Esophagus mucosa (tissue), 1 donor: ENCODE measurements around the gene PSMC4. TPM values are rescaled to one million over a fixed set of nuclear protein-coding genes. Genes with fewer than 3 reads are reported as not detected.
"Not testable (repeated sequence)": the region's sequence is repeated elsewhere in the genome, so short reads cannot be mapped to it uniquely, and the experiment has no call there.

Source experiments
- ATAC-seq: fragments of 200-7000 bp; cut with Tn5 transposase; one replicate; pipeline ENCODE4 v1.9.1; 2020
- total RNA-seq: library from RNA; stranded (reverse); gene quantifications from one replicate; pipeline ENCODE4 v1.2.4, GENCODE V29; 2023
- donor health status: DM: yes; HTN: yes; CAD: no.

The PSMC4 gene
- total RNA-seq, 1 donor from 2014 or later: 56.7 TPM

DNA sequence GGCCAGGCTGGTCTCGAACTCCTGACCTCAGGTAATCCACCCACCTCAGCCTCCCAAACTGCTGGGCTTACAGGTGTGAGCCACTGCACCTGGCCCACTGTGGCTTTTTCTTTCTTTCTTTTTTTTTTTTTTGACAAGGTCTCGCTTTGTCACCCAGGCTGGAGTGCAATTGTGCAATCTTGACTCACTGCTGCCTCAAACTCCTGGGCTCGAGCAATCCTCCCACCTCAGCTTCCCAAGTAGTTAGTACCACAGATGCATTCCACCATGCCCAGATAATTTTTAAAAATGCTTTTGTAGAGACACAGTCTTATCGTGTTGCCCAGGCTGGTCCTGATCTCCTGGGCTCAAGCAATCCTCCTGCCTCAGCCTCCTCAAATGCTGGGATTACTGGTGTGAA, 24.4 kb upstream of the PSMC4 start:
- no peak for ATAC-seq

DNA sequence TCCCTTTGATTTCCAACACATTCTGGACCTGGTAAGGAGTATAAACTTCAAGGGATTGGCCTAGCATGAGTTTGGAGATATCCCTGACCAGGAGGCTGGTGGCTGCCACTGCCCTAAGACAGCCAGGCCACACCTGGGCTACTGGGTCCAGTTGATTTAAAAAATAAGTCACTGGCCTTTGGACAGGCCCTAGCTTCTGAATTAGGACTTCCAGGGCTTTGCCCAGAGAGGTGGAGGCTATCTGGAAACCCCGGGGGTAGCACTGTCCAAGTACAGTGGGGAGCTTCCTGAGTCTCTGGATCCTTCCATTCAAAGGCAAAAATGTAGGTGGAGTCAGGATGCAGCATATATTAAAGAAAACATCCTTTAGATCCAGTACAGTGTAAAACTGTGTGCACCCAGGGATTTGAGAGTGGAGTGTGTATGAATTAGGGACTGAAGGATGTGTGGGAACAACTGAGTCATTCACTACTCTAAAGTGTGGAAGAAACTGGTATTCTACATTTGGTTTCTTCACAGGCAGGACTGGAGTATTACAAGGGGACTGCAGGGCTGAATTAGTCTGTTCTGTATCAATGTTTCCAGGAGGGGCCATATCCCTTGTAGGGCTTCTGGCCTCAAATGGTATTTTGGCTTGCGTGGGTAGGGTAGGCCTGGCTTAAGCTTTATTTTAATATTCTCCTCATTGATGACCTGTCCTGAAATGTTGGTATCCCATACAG, 21.8 kb upstream of the PSMC4 start:
- ATAC-seq: no peak

DNA sequence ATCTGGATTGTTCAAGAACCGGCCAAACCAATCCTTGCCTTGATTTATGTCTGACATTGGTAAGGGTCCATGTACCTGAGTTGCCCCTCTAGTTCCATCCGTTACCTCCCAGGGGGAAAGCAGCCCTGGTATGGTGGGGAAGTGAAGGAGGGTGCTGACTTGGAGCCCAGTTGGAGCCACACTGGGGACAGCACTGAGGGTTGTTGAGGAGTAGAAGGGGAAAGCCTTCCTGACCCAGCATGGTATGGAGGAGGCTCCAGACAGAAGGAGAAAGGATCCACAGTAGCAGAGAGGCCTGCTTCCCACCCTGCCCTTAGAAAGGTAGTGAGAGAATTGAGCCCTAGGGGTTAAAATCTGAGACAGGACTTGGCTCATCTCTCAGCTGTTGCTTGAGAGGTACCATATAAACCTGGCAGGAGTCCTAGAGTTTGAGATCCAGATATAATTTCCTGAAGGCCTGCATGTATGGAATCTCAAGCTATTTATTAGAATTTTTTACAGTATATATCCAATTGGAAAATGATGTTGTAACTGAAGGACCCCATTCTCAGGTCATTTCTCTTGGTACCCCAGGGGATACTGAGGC, 19.8 kb upstream of the PSMC4 start:
- ATAC-seq: no peak

DNA sequence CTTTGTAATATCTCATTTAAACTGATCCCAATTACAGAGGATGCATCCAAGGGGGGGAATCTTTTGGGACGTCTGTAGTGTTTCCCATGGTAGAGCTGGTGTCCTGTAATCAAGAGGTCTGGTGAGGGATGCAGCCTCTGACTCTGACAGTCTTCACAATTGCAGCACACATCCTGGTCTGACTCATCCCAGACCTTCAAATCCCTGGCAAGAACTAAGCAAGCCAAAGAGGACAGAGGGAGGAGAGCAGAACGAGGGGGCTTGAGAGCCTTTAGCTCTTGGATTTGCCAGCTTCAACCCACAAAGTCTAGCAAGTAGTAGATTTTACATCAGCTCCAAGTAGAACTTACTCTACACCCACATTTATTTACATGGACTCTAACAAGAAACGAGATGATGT, 19.3 kb upstream of the PSMC4 start:
- ATAC-seq: peak; percentile 58

DNA sequence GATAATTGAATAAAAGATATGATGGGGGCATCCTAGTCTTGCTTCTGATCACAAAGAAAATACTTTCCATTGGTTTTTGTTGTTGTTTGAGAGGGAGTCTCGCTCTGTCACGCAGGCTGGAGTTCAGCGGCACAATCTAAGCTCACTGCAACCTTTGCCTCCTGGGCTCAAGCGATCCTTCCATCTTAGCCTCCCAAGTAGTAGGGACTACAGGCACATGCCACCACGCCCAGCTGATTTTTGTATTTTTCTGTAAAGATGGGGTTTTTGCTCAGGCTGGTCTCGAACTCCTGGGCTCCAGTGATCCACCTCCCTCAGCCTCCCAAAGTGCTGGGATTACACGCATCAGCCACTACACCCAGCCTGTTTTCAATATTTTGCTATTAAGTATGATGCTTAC, 17.1 kb upstream of the PSMC4 start:
- no peak for ATAC-seq

DNA sequence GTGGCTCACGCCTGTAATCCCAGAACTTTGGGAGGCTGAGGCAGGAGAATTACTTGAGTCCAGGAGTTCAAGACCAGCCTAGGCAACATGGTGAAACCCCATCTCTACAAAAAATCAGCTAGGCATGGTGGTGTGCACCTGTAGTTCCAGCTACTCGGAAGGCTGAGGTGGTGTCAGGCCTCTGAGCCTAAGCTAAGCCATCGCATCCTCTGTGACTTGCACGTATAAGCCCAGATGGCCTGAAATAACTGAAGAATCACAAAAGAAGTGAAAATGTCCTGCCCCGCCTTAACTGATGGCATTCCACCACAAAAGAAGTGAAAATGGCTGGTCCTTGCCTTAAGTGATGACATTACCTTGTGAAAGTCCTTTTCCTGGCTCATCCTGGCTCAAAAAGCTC, 13.1 kb upstream of the PSMC4 start:
- ATAC-seq: not testable (repeated sequence)

DNA sequence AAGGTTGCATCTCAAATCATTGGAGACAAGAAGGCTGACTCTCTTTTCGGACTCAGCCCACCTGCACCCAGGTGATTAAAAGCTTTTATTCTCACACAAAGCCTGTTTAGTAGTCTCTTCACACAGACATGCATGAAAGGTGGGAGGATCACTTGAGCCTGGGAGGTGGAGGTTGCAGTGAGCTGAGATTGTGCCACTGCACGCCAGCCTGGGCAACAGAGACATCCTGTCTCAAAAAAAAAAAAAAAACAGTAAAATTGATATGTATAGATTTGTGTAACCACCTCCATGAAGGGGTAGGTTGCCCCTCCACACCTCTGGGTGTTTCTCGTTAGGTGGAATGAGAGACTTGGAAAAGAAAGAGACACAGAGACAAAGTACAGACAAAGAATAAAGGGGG, 12.0 kb upstream of the PSMC4 start:
- not testable (repeated sequence) for ATAC-seq

DNA sequence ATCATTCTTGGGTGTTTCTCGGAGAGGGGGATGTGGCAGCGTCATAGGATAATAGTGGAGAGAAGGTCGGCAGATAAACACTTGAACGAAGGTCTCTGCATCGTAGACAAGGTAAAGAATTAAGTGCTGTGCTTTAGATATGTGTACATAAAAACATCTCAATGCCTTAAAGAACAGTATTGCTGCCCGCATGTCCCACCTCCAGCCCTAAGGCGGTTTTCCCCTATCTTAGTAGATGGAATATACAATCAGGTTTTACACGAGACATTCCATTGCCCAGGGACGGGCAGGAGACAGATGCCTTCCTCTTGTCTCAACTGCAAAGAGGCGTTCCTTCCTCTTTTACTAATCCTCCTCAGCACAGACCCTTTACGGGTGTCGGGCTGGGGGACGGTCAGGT, 11.6 kb upstream of the PSMC4 start:
- ATAC-seq: not testable (repeated sequence)

DNA sequence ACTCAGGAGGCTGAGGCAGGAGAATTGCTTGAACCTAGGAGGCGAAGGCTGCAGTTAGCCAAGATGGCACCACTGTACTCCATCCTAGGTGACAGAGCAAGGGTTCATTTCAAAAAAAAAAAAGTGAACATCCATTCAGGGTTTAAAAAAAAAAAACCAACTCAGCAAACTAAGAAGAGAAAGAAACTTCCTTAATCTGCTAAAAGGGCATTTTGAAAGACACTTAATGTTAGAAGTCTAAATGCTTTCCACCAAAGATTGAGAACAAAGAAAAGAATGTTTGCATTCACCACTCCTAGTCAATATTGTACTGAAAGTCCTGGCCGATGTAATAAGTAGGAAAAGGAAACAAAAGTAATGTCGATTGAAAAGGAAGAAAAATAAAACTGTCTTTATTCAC, 7.1 kb upstream of the PSMC4 start:
- no peak for ATAC-seq

DNA sequence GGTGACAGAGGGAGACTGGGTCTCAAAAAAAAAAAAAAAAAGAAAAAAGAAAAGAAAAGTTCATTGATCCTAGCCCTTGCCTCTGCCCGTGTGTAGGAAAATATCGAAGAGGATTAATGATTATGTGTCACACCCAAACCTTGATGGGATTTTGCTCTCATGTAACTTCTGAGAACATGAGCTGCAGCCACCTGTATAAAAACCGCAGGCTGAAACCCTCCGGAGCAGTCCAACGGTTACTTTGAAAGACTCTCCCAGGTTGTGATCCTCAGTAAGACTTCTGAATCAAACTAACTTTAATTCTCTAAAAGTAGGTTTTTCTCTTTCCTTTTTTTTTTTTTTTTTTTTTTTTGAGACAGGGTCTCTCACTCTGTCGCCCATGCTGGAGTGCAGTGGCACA, 4.3 kb upstream of the PSMC4 start:
- ATAC-seq: no peak

DNA sequence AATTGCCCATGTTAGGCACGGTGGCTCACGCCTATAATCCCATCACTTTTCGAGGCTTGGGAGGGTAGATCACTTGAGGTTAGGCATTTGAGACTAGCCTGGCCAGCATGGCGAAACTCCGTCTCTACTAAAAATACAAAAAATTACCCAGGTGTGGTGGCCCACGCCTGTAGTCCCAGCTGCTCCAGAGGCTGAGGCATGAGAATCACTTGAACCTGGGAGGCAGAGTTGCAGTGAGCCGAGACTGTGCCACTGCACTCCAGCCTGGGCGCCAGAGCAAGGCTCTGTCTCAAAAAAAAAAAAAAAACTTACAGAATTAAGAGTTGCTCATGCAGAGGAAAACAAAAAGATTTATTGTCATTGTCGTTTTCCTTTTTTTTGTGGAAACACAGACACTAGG, 3.4 kb upstream of the PSMC4 start:
- ATAC-seq: no peak

DNA sequence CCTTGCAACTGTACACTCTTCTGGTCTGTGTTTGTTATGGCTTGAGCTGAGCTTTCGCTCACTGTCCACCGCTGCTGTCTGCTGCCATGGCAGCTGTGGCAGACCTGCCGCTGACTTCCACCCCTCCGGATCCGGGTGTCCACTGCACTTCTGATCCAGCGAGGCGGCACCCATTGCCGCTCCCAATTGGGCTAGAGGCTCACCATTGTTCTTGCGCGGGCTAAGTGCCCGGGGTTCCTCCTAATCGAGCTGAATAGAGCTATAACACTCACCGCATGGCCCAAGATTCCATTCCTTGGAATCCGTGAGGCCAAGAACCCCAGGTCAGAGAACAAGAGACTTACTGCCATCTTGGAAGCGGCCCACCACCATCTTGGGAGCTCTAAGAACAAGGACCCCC, 2.2 kb upstream of the PSMC4 start:
- no peak for ATAC-seq

DNA sequence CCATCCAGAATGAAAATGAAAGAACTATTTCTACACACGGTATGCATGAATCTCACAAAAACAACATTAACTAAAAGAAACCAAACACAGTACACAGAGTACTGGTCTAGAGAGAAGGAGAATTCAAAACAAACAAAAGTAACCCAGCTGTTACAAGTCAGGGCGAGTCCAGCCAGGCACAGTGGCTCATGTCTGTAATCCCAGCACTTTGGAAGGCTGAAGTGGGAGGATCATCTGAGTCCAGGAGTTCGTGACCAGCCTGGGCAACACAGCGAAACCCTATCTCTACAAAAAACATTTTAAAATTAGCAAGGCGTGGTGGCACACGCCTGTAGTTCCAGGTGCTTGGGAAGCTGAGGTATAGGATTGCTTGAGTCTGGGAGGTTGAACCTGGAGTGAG, 1.7 kb upstream of the PSMC4 start:
- peak; percentile 3 for ATAC-seq

DNA sequence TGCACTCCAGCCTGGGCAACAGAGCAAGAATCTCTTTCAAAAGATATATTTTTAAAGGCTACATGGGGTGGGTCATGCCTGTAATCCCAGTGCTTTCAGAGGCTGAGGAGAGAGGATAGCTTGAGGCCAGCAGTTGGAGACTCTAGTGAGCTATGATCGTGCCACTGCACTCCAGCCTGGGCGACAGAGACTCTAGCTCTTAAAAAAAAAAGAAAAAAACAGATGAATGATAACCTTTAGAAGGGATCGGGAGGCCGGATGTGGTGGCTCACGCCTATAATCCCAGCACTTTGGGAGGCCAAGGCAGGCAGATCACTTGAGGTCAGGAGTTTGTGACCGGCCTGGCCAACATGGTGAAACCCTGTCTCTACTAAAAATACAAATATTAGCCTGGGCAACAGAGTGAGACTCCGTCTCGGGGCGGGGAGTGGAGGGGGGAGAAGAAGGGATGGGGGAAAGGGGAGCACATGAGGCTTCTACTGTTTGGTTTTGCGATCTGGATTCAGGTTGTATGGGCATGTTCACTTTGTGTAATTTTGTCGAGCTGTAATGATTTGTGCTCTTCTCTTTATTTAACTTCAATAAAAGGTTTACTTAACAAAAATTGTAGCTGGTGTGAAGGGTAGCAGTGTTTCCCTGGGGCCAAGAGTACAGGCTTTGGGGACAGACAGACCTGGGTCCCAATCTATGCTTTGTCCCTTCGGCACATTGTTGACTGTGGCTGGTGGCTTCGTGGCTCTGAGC, 1.1 kb upstream of the PSMC4 start:
- no peak for ATAC-seq

DNA sequence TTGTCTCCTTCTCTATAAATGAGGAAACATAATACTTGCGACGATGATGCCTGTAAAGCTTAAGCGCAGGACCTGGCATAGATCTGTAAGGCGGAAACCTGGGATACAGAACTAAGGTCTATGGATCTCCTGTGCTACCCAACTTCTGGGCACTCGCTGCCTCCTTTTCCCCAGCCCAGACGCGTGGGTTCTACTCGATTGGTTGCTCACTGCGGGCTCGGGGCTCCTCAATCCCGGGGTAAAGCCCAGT, 615 bp upstream of the PSMC4 start:
- ATAC-seq: no peak

DNA sequence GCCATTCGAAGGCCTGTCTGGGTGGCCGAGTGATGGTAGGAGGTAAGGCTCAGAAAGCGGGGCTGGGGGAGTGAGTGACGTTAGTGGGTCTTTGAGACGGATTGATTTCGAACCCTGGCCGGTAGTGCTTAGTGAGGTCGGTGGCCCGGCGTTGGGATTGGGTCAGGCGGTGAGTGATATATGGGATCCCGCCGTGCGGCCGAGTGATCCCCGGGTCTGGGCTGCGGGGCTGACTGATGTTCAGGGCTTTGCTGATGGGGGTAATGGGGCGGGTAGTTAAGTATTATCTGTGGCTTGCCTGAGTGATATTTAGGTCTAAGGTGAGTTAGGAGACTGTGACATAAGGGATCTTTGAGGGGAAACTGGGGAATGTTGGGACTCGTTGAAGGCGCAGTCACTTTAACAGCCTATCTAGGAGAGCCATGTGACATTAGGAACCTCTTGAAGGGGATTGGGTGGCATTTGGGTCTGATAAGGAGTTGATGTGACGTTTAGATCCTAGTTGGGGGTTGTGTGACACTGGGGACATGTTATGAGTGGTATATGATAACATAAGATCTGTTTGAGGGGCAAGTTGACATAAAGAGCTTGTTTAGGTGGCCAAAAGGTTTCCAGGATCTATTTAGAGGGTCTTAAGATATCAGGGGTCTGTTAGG, 543 bp downstream of the PSMC4 start:
- ATAC-seq: peak; percentile 0

DNA sequence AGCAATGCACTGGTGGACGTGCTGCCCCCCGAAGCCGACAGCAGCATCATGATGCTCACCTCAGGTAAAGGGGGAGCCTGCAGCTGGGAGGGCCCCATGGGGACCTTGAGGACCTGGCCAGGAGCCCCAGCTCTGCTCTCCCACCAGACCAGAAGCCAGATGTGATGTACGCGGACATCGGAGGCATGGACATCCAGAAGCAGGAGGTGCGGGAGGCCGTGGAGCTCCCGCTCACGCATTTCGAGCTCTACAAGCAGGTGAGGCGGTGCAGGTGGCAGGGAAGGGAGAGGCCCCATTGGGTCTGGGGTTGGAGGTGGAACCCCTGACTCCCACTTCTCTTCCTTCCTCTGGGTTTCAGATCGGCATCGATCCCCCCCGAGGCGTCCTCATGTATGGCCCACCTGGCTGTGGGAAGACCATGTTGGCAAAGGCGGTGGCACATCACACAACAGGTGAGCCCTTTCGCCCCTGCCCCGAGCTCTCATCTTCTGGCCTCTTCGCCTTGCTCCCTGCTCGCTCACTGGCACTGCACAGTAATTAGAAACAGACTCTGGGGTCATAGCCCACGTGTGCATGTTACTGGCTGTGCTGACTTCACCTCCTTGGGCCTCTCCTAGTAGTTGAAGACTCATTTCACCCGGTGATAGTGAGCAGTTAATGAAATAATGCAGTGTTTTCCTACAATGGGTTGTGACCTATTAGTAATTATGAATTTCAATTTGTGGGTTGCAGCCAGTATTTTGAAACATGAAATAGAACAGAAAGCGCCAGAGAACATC, 3.6 kb downstream of the PSMC4 start:
- ATAC-seq: no peak

DNA sequence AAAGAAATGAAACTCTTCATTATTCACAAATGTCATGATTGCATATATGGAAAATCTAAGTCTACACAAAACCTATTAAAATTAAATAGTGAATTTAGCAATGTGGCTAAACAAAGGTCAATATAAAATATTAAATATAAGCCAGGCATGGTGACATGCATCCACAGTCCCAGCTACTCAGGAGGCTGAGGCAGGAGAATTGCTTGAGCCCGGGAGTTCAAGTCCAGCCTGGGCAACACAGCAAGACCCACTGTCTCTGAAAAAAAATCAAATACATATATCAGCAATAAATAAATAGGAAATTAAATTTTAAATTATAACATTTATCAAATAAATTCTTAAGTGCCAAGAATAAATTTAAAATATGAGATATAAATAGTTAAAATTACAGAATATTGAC, 11.9 kb downstream of the PSMC4 start:
- ATAC-seq: no peak

DNA sequence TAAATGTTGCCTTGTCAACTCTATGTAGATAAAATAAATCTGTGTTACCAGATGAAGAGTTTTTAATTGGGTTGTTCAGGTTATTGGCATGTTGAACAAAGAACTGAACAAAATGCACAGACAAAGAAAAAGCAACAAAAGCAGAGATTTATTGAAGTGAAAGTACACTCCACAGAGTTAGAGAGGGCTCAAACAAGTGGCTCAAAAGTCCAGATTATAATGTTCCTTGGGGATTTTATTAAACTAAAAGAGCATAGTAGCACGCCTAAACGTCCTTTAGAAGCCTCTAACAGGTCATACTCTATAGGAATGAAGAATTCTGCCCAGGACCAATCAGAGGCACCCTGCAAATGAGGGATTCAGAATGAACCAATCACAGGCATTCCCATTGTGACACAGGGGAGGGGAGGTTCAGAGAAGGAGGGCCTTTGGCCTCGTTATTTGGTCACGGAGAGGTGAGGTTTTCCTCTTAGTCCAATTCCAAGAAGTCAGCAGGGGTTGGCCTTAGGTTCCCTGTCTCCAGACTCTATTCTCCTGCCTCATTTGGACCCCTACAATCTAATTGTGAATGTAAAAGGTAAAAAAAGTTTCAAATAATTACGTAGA, 12.8 kb downstream of the PSMC4 start:
- no peak for ATAC-seq

DNA sequence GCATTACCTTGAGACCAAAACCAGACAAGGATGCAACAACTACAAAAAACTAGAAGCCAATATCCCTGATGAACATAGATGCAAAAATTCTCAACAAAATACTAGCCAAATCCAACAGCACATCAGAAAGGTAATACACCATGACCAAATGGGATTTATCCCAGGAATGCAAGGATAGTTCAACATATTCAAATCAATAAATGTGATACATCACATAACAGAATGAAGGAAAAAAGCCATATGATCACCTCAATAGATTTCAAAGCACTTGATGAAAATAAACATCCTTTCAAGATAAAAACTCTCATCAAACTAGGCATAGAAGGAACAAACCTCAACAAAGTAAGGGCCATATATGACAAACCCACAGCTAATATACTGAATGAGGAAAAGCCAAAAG, 15.7 kb downstream of the PSMC4 start:
- no peak for ATAC-seq

DNA sequence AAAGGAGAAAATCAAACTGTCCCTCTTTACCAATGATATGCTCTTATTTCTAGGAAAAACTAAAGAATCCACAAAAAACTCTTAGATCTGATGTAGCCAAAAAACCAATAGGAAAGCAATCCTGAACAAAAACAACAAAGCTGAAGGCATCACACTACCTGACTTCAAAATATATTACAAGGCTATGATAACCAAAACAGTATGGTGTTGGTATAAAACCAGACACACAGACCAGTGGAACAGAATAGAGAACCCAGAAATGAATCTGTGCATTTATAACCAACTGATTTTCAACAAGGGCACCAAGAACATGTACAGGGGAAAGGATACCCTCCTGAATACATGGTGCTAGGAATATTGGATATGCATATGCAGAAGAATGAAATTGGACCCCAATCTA, 16.2 kb downstream of the PSMC4 start:
- no peak for ATAC-seq

DNA sequence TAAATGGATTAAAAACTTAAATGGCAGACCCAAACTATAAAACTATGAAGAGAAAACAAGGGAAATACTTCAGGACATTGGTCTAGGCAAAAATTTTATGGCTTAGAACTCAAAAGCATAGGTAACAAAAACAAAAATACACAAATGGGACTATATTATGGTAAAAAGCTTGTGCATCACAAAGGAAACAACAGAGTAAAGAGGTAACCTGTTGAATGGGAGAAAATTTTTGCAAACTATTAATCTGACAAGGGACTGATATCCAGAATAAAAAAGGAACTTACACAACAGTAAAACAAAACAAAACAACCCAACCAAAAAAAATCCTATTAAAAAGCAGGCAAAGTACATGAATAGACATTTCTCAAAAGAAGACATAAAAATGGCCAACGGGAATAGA, 16.6 kb downstream of the PSMC4 start:
- ATAC-seq: no peak

DNA sequence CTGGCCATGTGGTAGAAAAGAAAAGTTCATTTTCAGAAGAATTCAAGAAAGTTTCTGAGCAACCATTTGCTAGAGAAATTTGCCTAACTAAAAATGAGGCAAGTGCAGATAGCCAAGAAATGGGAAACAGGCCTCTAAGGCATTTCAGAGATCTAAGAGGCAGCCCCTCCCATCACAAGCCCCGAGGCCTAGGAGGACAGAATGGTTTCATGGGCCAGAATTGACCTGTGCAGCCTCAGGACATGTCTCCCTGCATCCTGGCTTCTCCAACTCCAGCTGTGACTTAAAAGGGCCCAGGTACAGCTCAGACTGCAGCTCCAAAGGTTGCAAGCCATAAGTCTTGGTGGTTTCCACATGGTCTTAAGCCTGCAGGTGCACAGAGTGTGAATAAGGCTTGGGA, 22.6 kb downstream of the PSMC4 start:
- no peak for ATAC-seq
